Naive thymus-derived CD8-positive, alpha-beta T cell (primary cell): ENCODE data around the gene SRGAP1. TPM values are rescaled to one million over a fixed set of nuclear protein-coding genes. Genes with fewer than 3 reads are reported as not detected.
"Not testable (repeated sequence)": the region's sequence is repeated elsewhere in the genome, so short reads cannot be mapped to it uniquely, and the experiment has no call there.

Experiments
- ATAC-seq, 2 donors: fragments of 150-1000 bp; cut with Tn5 transposase in 1 of 2; sonication (Bioruptor Pico), chemical (Tn5 transposase) in 1 of 2; 1 replicate in 1 of 2; 2 replicates in 1 of 2; pipeline ENCODE4 v1.10.0; 2021; ENCODE audit warnings: mild to moderate bottlenecking in 2 of 2, moderate library complexity in 2 of 2
- POLR2A ChIA-PET: fragments of 350-600 bp; sonication (Branson Sonifier 250); formaldehyde crosslinking; loops from one replicate; lab custom pipeline; 2021; ENCODE audit warnings: antibody characterized with exemption; lab: Charles Lee
- DNase-seq, 10 donors: peaks; one replicate each; pipeline versions ENCODE4 v3.0.0 to v3.0.0-alpha.2; 2020 to 2022
- H3K27ac Mint-ChIP-seq, 10 donors: one replicate each; pipeline ENCODE4 v1.8.0; 2020 to 2022; ENCODE audit warnings: mild to moderate bottlenecking in 10 of 10, mixed read lengths in 10 of 10, moderate library complexity in 4 of 10, inconsistent platforms in 1 of 10
- H3K27me3 Mint-ChIP-seq, 5 donors: one replicate each; pipeline ENCODE4 v1.8.0; 2021 to 2022; ENCODE audit warnings: mixed read lengths in 5 of 5
- H3K36me3 Mint-ChIP-seq, 3 donors: one replicate each; pipeline ENCODE4 v1.8.0; 2020 to 2022; ENCODE audit warnings: mixed read lengths in 3 of 3, mild to moderate bottlenecking in 2 of 3, inconsistent platforms in 1 of 3
- H3K4me1 Mint-ChIP-seq, 4 donors: one replicate each; pipeline ENCODE4 v1.8.0; 2021 to 2022; ENCODE audit warnings: mixed read lengths in 4 of 4
- H3K4me3 Mint-ChIP-seq, 10 donors: one replicate each; pipeline ENCODE4 v1.8.0; 2020 to 2022; ENCODE audit warnings: mild to moderate bottlenecking in 10 of 10, mixed read lengths in 10 of 10, moderate library complexity in 6 of 10, inconsistent platforms in 1 of 10
- H3K9me3 Mint-ChIP-seq, 9 donors: one replicate each; pipeline ENCODE4 v1.8.0; 2020 to 2022; ENCODE audit warnings: mixed read lengths in 9 of 9, mild to moderate bottlenecking in 3 of 9, inconsistent platforms in 1 of 9, moderate library complexity in 1 of 9
- polyA plus RNA-seq, 3 donors: library from polyadenylated mRNA; unstranded; fragments of 300-500 nt; fragmentation: Illumina TruSeq; gene quantifications; one replicate each; pipeline ENCODE4 v1.2.3, GENCODE V29; 2021
- total RNA-seq, 8 experiments: library from RNA in 2 of 8; stranded (reverse) in 2 of 8; gene quantifications; one replicate each; pipeline ENCODE4 v1.2.3 and lab custom pipeline; 2021 to 2026

The SRGAP1 gene
- total and polyA plus RNA-seq, 5 experiments from 2014 or later: 0.01 to 0.04 (median 0.03) TPM; not detected in 2

GRCh38 chr12:64056741-64057140, 212.2 kb downstream of the SRGAP1 start:
- Mint-ChIP-seq H3K27me3 (peaks cover 5 to 13% (median 6%) of the 10 kb centered on the region in 5 donors), H3K27ac (no peak overlapping the region), H3K4me1 (no peaks in the 10 kb centered on the region), H3K4me3 (no peak overlapping the region), H3K9me3 (peaks cover 0 to 7% (median 0%) of the 10 kb centered on the region in 9 donors), H3K36me3 (no peaks in the 10 kb centered on the region)
- DNase-seq (no peak), ATAC-seq (no peak)
- POLR2A ChIA-PET: no interaction called here

GRCh38 chr12:64057706-64058105, 213.2 kb downstream of the SRGAP1 start:
- Mint-ChIP-seq H3K9me3 (peaks cover 0 to 7% (median 0%) of the 10 kb centered on the region in 9 donors), H3K27me3 (peaks cover 0 to 9% (median 5%) of the 10 kb centered on the region in 5 donors), H3K4me3 (no peak overlapping the region), H3K27ac (no peak overlapping the region), H3K36me3 (no peaks in the 10 kb centered on the region), H3K4me1 (no peaks in the 10 kb centered on the region)
- POLR2A ChIA-PET: no interaction called here
- no peak for ATAC-seq
- DNase-seq: no peak

- no peak overlapping the region for H3K4me3 Mint-ChIP-seq
- H3K4me1 Mint-ChIP-seq: no peaks in the 10 kb centered on the region
- POLR2A ChIA-PET: no interaction called here
- ATAC-seq (no peak), DNase-seq (no peak)
- H3K36me3 Mint-ChIP-seq: no peaks in the 10 kb centered on the region
- peaks cover 0 to 9% (median 5%) of the 10 kb centered on the region in 5 donors for H3K27me3 Mint-ChIP-seq
- peaks cover 0 to 7% (median 0%) of the 10 kb centered on the region in 9 donors for H3K9me3 Mint-ChIP-seq
- no peak overlapping the region for H3K27ac Mint-ChIP-seq
These were observed 214.2 kb downstream of the SRGAP1 start for GRCh38 chr12:64058541-64059265.

- DNase-seq: no peak
- no peaks in the 10 kb centered on the region for H3K4me1 Mint-ChIP-seq
- H3K27ac Mint-ChIP-seq: no peak overlapping the region
- no peak overlapping the region for H3K4me3 Mint-ChIP-seq
- POLR2A ChIA-PET: no interaction called here
- H3K36me3 Mint-ChIP-seq: no peaks in the 10 kb centered on the region
- peaks cover 0 to 7% (median 0%) of the 10 kb centered on the region in 9 donors for H3K9me3 Mint-ChIP-seq
- peaks cover 0 to 8% (median 5%) of the 10 kb centered on the region in 5 donors for H3K27me3 Mint-ChIP-seq
- ATAC-seq: no peak
These were observed 215.2 kb downstream of the SRGAP1 start for GRCh38 chr12:64059685-64060084.

GRCh38 chr12:64061868-64062375, 217.4 kb downstream of the SRGAP1 start:
- ATAC-seq (no peak), DNase-seq (no peak)
- Mint-ChIP-seq H3K9me3 (no peaks in the 10 kb centered on the region), H3K4me1 (no peaks in the 10 kb centered on the region), H3K27ac (no peak overlapping the region), H3K4me3 (no peak overlapping the region), H3K36me3 (no peaks in the 10 kb centered on the region), H3K27me3 (peaks cover 0 to 3% (median 1%) of the 10 kb centered on the region in 5 donors)
- POLR2A ChIA-PET: no interaction called here

GRCh38 chr12:64063121-64063520, 218.6 kb downstream of the SRGAP1 start:
- POLR2A ChIA-PET: no interaction called here
- DNase-seq (no peak), ATAC-seq (no peak)
- no peak overlapping the region for H3K4me3 Mint-ChIP-seq
- no peaks in the 10 kb centered on the region for H3K4me1 Mint-ChIP-seq
- no peaks in the 10 kb centered on the region for H3K9me3 Mint-ChIP-seq
- no peaks in the 10 kb centered on the region for H3K36me3 Mint-ChIP-seq
- peaks cover 0 to 3% (median 1%) of the 10 kb centered on the region in 5 donors for H3K27me3 Mint-ChIP-seq
- H3K27ac Mint-ChIP-seq: no peak overlapping the region

GRCh38 chr12:64064240-64064639, 219.7 kb downstream of the SRGAP1 start:
- POLR2A ChIA-PET: no interaction called here

GRCh38 chr12:64064706-64065105, 220.2 kb downstream of the SRGAP1 start:
- Mint-ChIP-seq H3K27ac (no peak overlapping the region), H3K4me3 (no peak overlapping the region), H3K9me3 (no peaks in the 10 kb centered on the region), H3K36me3 (no peaks in the 10 kb centered on the region), H3K27me3 (peaks cover 0 to 6% (median 1%) of the 10 kb centered on the region in 5 donors), H3K4me1 (no peaks in the 10 kb centered on the region)
- POLR2A ChIA-PET: no interaction called here
- ATAC-seq (no peak), DNase-seq (no peak)

More at GRCh38 chr12:64064240-64064639, 219.7 kb downstream of the SRGAP1 start:
- ATAC-seq (no peak), DNase-seq (no peak)
- Mint-ChIP-seq H3K4me1 (no peaks in the 10 kb centered on the region), H3K9me3 (no peaks in the 10 kb centered on the region), H3K4me3 (no peak overlapping the region), H3K36me3 (no peaks in the 10 kb centered on the region), H3K27me3 (peaks cover 0 to 6% (median 1%) of the 10 kb centered on the region in 5 donors), H3K27ac (no peak overlapping the region)

- no peak for DNase-seq
These were observed 221.5 kb downstream of the SRGAP1 start for GRCh38 chr12:64065881-64066451.

GRCh38 chr12:64066776-64067175, 222.3 kb downstream of the SRGAP1 start:
- H3K4me3 Mint-ChIP-seq: no peak overlapping the region
- H3K9me3 Mint-ChIP-seq: no peaks in the 10 kb centered on the region
- ATAC-seq (no peak), DNase-seq (no peak)
- no peaks in the 10 kb centered on the region for H3K36me3 Mint-ChIP-seq
- no peaks in the 10 kb centered on the region for H3K4me1 Mint-ChIP-seq
- POLR2A ChIA-PET: no interaction called here
- no peak overlapping the region for H3K27ac Mint-ChIP-seq
- H3K27me3 Mint-ChIP-seq: peaks cover 0 to 5% (median 1%) of the 10 kb centered on the region in 5 donors

More at GRCh38 chr12:64065881-64066451, 221.5 kb downstream of the SRGAP1 start:
- Mint-ChIP-seq H3K27me3 (peaks cover 0 to 6% (median 1%) of the 10 kb centered on the region in 5 donors), H3K4me1 (no peaks in the 10 kb centered on the region), H3K36me3 (no peaks in the 10 kb centered on the region), H3K4me3 (no peak overlapping the region), H3K27ac (no peak overlapping the region), H3K9me3 (no peaks in the 10 kb centered on the region)
- no peak for ATAC-seq
- POLR2A ChIA-PET: no interaction called here

- Mint-ChIP-seq H3K9me3 (peaks cover 0 to 7% (median 5%) of the 10 kb centered on the region in 9 donors), H3K27me3 (peaks cover 0 to 13% (median 5%) of the 10 kb centered on the region in 5 donors), H3K36me3 (peaks cover 0 to 1% (median 0%) of the 10 kb centered on the region in 3 donors), H3K27ac (no peak overlapping the region), H3K4me3 (no peak overlapping the region), H3K4me1 (no peaks in the 10 kb centered on the region)
- DNase-seq (no peak), ATAC-seq (no peak)
- POLR2A ChIA-PET: no interaction called here
These were observed 226.0 kb downstream of the SRGAP1 start for GRCh38 chr12:64070454-64070853.

GRCh38 chr12:64072916-64073575, 228.5 kb downstream of the SRGAP1 start:
- H3K27ac Mint-ChIP-seq: no peak overlapping the region
- H3K36me3 Mint-ChIP-seq: peaks cover 0 to 1% (median 0%) of the 10 kb centered on the region in 3 donors
- peaks cover 0 to 16% (median 7%) of the 10 kb centered on the region in 9 donors for H3K9me3 Mint-ChIP-seq
- POLR2A ChIA-PET: no interaction called here
- ATAC-seq (no peak), DNase-seq (no peak)
- no peak overlapping the region for H3K4me3 Mint-ChIP-seq
- no peaks in the 10 kb centered on the region for H3K4me1 Mint-ChIP-seq
- peaks cover 2 to 20% (median 9%) of the 10 kb centered on the region in 5 donors for H3K27me3 Mint-ChIP-seq

GRCh38 chr12:64076565-64076964, 232.1 kb downstream of the SRGAP1 start:
- POLR2A ChIA-PET, H3K4me3 Mint-ChIP-seq, H3K4me1 Mint-ChIP-seq, H3K27ac Mint-ChIP-seq, ATAC-seq, H3K36me3 Mint-ChIP-seq, DNase-seq: not testable (repeated sequence)
- Mint-ChIP-seq H3K9me3 (peaks cover 0 to 16% (median 7%) of the 10 kb centered on the region in 9 donors), H3K27me3 (peaks cover 2 to 27% (median 9%) of the 10 kb centered on the region in 5 donors)
